ENCODE results near the gene CLIP4. TPM values are rescaled to one million over a fixed set of nuclear protein-coding genes. Genes with fewer than 3 reads are reported as not detected.
"Not testable (repeated sequence)": the region's sequence is repeated elsewhere in the genome, so short reads cannot be mapped to it uniquely, and the experiment has no call there.

Gene CLIP4
- total RNA-seq, 1 experiment from 2014 or later = 33.8 TPM

- in situ Hi-C loops (cut with HindIII; ENCODE audit: low pct_unique_long_range_greater_than_20kb, low sequenced_read_pairs) = no loop called here
- no peak for DNase-seq (ENCODE audit: low read depth)
Observed at GRCh38 chr2:29096969-29097368, 18.2 kb upstream of the CLIP4 start.

- in situ Hi-C loops (cut with HindIII; ENCODE audit: low pct_unique_long_range_greater_than_20kb, low sequenced_read_pairs) = no loop called here
- DNase-seq (ENCODE audit: low read depth) = no peak
Observed at GRCh38 chr2:29097569-29097968, 17.6 kb upstream of the CLIP4 start.

GRCh38 chr2:29100564-29100963 lies 14.7 kb upstream of the CLIP4 start:
- in situ Hi-C loops (cut with HindIII; ENCODE audit: low pct_unique_long_range_greater_than_20kb, low sequenced_read_pairs) = no loop called here
- DNase-seq (ENCODE audit: low read depth) = no peak

GRCh38 chr2:29104688-29105087 lies 10.5 kb upstream of the CLIP4 start:
- no peak for DNase-seq (ENCODE audit: low read depth)
- in situ Hi-C loops (cut with HindIII; ENCODE audit: low pct_unique_long_range_greater_than_20kb, low sequenced_read_pairs) = no loop called here

- in situ Hi-C loops (cut with HindIII; ENCODE audit: low pct_unique_long_range_greater_than_20kb, low sequenced_read_pairs) = no loop called here
- DNase-seq (ENCODE audit: low read depth) = no peak
Observed at GRCh38 chr2:29105375-29105774, 9.8 kb upstream of the CLIP4 start.

GRCh38 chr2:29106256-29106655 lies 9.0 kb upstream of the CLIP4 start:
- in situ Hi-C loops (cut with HindIII; ENCODE audit: low pct_unique_long_range_greater_than_20kb, low sequenced_read_pairs) = no loop called here
- no peak for DNase-seq (ENCODE audit: low read depth)

- DNase-seq (ENCODE audit: low read depth) = peak; percentile 63
- in situ Hi-C loops (cut with HindIII; ENCODE audit: low pct_unique_long_range_greater_than_20kb, low sequenced_read_pairs) = no loop called here
Observed at GRCh38 chr2:29106980-29107388, 8.2 kb upstream of the CLIP4 start.

- in situ Hi-C loops (cut with HindIII; ENCODE audit: low pct_unique_long_range_greater_than_20kb, low sequenced_read_pairs); DNase-seq (ENCODE audit: low read depth): not testable (repeated sequence)
Observed at GRCh38 chr2:29107547-29107946, 7.7 kb upstream of the CLIP4 start.

- in situ Hi-C loops (cut with HindIII; ENCODE audit: low pct_unique_long_range_greater_than_20kb, low sequenced_read_pairs) = no loop called here
- peak; percentile 75 for DNase-seq (ENCODE audit: low read depth)
Observed at GRCh38 chr2:29108225-29108624, 7.0 kb upstream of the CLIP4 start.

GRCh38 chr2:29109246-29109645 lies 6.0 kb upstream of the CLIP4 start:
- in situ Hi-C loops (cut with HindIII; ENCODE audit: low pct_unique_long_range_greater_than_20kb, low sequenced_read_pairs) = no loop called here
- no peak for DNase-seq (ENCODE audit: low read depth)

- DNase-seq (ENCODE audit: low read depth) = peak; percentile 59
Observed at GRCh38 chr2:29110916-29111535, 4.2 kb upstream of the CLIP4 start.

GRCh38 chr2:29112379-29112778 lies 2.8 kb upstream of the CLIP4 start:
- in situ Hi-C loops (cut with HindIII; ENCODE audit: low pct_unique_long_range_greater_than_20kb, low sequenced_read_pairs) = no loop called here
- DNase-seq (ENCODE audit: low read depth) = no peak

More at GRCh38 chr2:29110916-29111535, 4.2 kb upstream of the CLIP4 start:
- in situ Hi-C loops (cut with HindIII; ENCODE audit: low pct_unique_long_range_greater_than_20kb, low sequenced_read_pairs) = no loop called here

GRCh38 chr2:29113027-29113686 lies 2.1 kb upstream of the CLIP4 start:
- in situ Hi-C loops (cut with HindIII; ENCODE audit: low pct_unique_long_range_greater_than_20kb, low sequenced_read_pairs) = no loop called here
- DNase-seq (ENCODE audit: low read depth) = peak; percentile 58

GRCh38 chr2:29113891-29114321 lies 1.3 kb upstream of the CLIP4 start:
- in situ Hi-C loops (cut with HindIII; ENCODE audit: low pct_unique_long_range_greater_than_20kb, low sequenced_read_pairs) = no loop called here
- DNase-seq (ENCODE audit: low read depth) = peak; percentile 96

GRCh38 chr2:29114586-29114945 lies 649 bp upstream of the CLIP4 start:
- DNase-seq (ENCODE audit: low read depth) = no peak
- in situ Hi-C loops (cut with HindIII; ENCODE audit: low pct_unique_long_range_greater_than_20kb, low sequenced_read_pairs) = no loop called here

GRCh38 chr2:29115797-29116781 lies 874 bp downstream of the CLIP4 start:
- in situ Hi-C loops (cut with HindIII; ENCODE audit: low pct_unique_long_range_greater_than_20kb, low sequenced_read_pairs) = no loop called here
- peak; percentile 74 for DNase-seq (ENCODE audit: low read depth)

- peak; percentile 83 for DNase-seq (ENCODE audit: low read depth)
- in situ Hi-C loops (cut with HindIII; ENCODE audit: low pct_unique_long_range_greater_than_20kb, low sequenced_read_pairs) = no loop called here
Observed at GRCh38 chr2:29117636-29118303, 2.6 kb downstream of the CLIP4 start.

GRCh38 chr2:29119211-29119610 lies 4.0 kb downstream of the CLIP4 start:
- in situ Hi-C loops (cut with HindIII; ENCODE audit: low pct_unique_long_range_greater_than_20kb, low sequenced_read_pairs) = no loop called here
- no peak for DNase-seq (ENCODE audit: low read depth)

Data from Caki2 (cell line).